ENCODE data around the gene NUDT17. TPM values are rescaled to one million over a fixed set of nuclear protein-coding genes. Genes with fewer than 3 reads are reported as not detected.

NUDT17 gene
- total and polyA plus RNA-seq, 2 donors (not counting 1 experiment from before 2014, with no cell fraction given): 7.7 TPM

- no peaks in the 10 kb centered on the region for H3K9me3 Mint-ChIP-seq (ENCODE audit: insufficient read depth)
- H3K4me3 Mint-ChIP-seq: no peak overlapping the region
- ChIA-PET POLR2A (interaction anchor here (0.6 to 4.0 kb wide), 4 partner anchors 11 to 78 kb away, joined by 3 to 70 read pairs (median 6); partner anchors contain the start of genes NUDT17 and RBM8A), CTCF (interaction anchor here (0.8 to 4.6 kb wide), 9 partner anchors 11 to 175 kb away, joined by 3 to 148 read pairs (median 4); partner anchors contain the start of gene NUDT17)
- Histone ChIP-seq H3K4me2 (replicated peaks; ENCODE audit: low read depth, low read length, poor library complexity, severe bottlenecking) (no peak overlapping the region), H4K20me1 (ENCODE audit: control insufficient read depth, insufficient read depth, low read length, poor library complexity, severe bottlenecking) (no peaks in the 10 kb centered on the region), H3K27ac (ENCODE audit: low read length in 2 of 2) (no peak overlapping the region), H3K4me3 (ENCODE audit: control extremely low read depth in 1 of 5, extremely low read depth in 1 of 5, insufficient read depth in 1 of 5, low read depth in 2 of 5, low read length in 4 of 5) (no peak overlapping the region), H3K4me1 (ENCODE audit: control insufficient read depth in 2 of 2, insufficient read depth in 2 of 2, low read length in 2 of 2) (peaks cover 9 to 14% of the 10 kb centered on the region in 2 donors), H3K79me2 (ENCODE audit: control insufficient read depth, insufficient read depth, low read length) (peaks cover 9% of the 10 kb centered on the region), H3K9ac (ENCODE audit: low read length) (no peak overlapping the region), H3K36me3 (replicated peaks in 1 of 2; ENCODE audit: control extremely low read depth in 1 of 2, control insufficient read depth in 1 of 2, extremely low read depth in 1 of 2, insufficient read depth in 2 of 2, low read length in 1 of 2) (peaks cover 0 to 33% of the 10 kb centered on the region in 2 experiments), H3K9me3 (ENCODE audit: control extremely low read depth in 1 of 3, control insufficient read depth in 2 of 3, insufficient read depth in 1 of 3, low read length in 2 of 3) (no peaks in the 10 kb centered on the region), H2AFZ (ENCODE audit: insufficient read depth, low read depth, low read length, poor library complexity, severe bottlenecking) (no peak overlapping the region), H3K27me3 (replicated peaks in 1 of 4; ENCODE audit: control extremely low read depth in 1 of 4, control insufficient read depth in 3 of 4, insufficient read depth in 4 of 4, low read length in 3 of 4) (no peaks in the 10 kb centered on the region)
- TF ChIP-seq EZH2 (IDR thresholded peaks at IDR 0.05; ENCODE audit: borderline replicate concordance, insufficient read depth, low read depth, low read length, poor library complexity, severe bottlenecking): no peak
- no peak for TF ChIP-seq CTCF (IDR thresholded peaks at IDR 0.05)
- no peak for DNase-seq
- H3K4me1 Mint-ChIP-seq: peaks cover 11% of the 10 kb centered on the region
- 100% methylated on average over 1 of the region's 4 CpGs for WGBS (ENCODE audit: insufficient coverage)
- H3K27me3 Mint-ChIP-seq: no peaks in the 10 kb centered on the region
- ATAC-seq (ENCODE audit: low read depth): no peak
- intact Hi-C loops (cut with micrococcal nuclease): loop anchor here (5.0 kb wide), 1 partner anchor 140 kb away; the partner anchor contains the start of gene TXNIP
- no peak overlapping the region for H3K27ac Mint-ChIP-seq
Measured at GRCh38 chr1:145857170-145857569, 11.7 kb downstream of the NUDT17 start.

GRCh38 chr1:145858238-145858900 is 12.9 kb downstream of the NUDT17 start:
- Histone ChIP-seq H3K9ac (ENCODE audit: low read length) (peak overlapping the region; percentile 85), H3K4me2 (replicated peaks; ENCODE audit: low read depth, low read length, poor library complexity, severe bottlenecking) (peak overlapping the region; percentile 96), H4K20me1 (ENCODE audit: control insufficient read depth, insufficient read depth, low read length, poor library complexity, severe bottlenecking) (no peaks in the 10 kb centered on the region), H3K9me3 (ENCODE audit: control extremely low read depth in 1 of 3, control insufficient read depth in 2 of 3, insufficient read depth in 1 of 3, low read length in 2 of 3) (no peaks in the 10 kb centered on the region), H3K27me3 (replicated peaks in 1 of 4; ENCODE audit: control extremely low read depth in 1 of 4, control insufficient read depth in 3 of 4, insufficient read depth in 4 of 4, low read length in 3 of 4) (peaks cover 0 to 7% (median 1%) of the 10 kb centered on the region in 4 experiments), H3K4me1 (ENCODE audit: control insufficient read depth in 2 of 2, insufficient read depth in 2 of 2, low read length in 2 of 2) (peaks cover 9 to 14% of the 10 kb centered on the region in 2 donors), H3K27ac (ENCODE audit: low read length in 2 of 2) (peak overlapping the region; percentile 57 to 72), H3K4me3 (ENCODE audit: control extremely low read depth in 1 of 5, extremely low read depth in 1 of 5, insufficient read depth in 1 of 5, low read depth in 2 of 5, low read length in 4 of 5) (peak overlapping the region; percentile 48 to 96 (median 93)), H3K36me3 (replicated peaks in 1 of 2; ENCODE audit: control extremely low read depth in 1 of 2, control insufficient read depth in 1 of 2, extremely low read depth in 1 of 2, insufficient read depth in 2 of 2, low read length in 1 of 2) (peaks cover 0 to 27% of the 10 kb centered on the region in 2 experiments), H2AFZ (ENCODE audit: insufficient read depth, low read depth, low read length, poor library complexity, severe bottlenecking) (peak overlapping the region; percentile 98), H3K79me2 (ENCODE audit: control insufficient read depth, insufficient read depth, low read length) (peaks cover 9% of the 10 kb centered on the region)
- intact Hi-C loops (cut with micrococcal nuclease): loop anchor here (1.0 to 5.0 kb wide), 3 partner anchors 34 to 139 kb away; partner anchors contain the start of genes POLR3C, RBM8A, RNF115 and TXNIP
- DNase-seq (no peak), ATAC-seq (ENCODE audit: low read depth) (peak; percentile 49)
- TF ChIP-seq CTCF (IDR thresholded peaks at IDR 0.05) (no peak), EZH2 (IDR thresholded peaks at IDR 0.05; ENCODE audit: borderline replicate concordance, insufficient read depth, low read depth, low read length, poor library complexity, severe bottlenecking) (no peak)
- H3K9me3 Mint-ChIP-seq (ENCODE audit: insufficient read depth): no peaks in the 10 kb centered on the region
- peak overlapping the region; percentile 98 for H3K4me3 Mint-ChIP-seq
- peaks cover 11% of the 10 kb centered on the region for H3K4me1 Mint-ChIP-seq
- ChIA-PET POLR2A (interaction anchor here (0.5 to 4.0 kb wide), 22 partner anchors 8 to 1312 kb away, joined by 3 to 70 read pairs (median 8); partner anchors contain the start of genes ANKRD34A, ANKRD35, LIX1L and NUDT17), CTCF (interaction anchor here (0.5 to 4.6 kb wide), 19 partner anchors 8 to 179 kb away, joined by 3 to 148 read pairs (median 6); partner anchors contain the start of genes ANKRD34A, ITGA10, NUDT17 and POLR3C)
- peaks cover 6% of the 10 kb centered on the region for H3K27me3 Mint-ChIP-seq
- 1% methylated on average over 27 of the region's 35 CpGs for WGBS (ENCODE audit: insufficient coverage)
- H3K27ac Mint-ChIP-seq: peak overlapping the region; percentile 94
